Stimulated activated naive CD8-positive, alpha-beta T cell treated with anti-CD3 and anti-CD28 coated beads, Interleukin-15, amount 100 ng/mL, for 72 hours (primary cell): ENCODE results near the gene HLCS.
A peak's percentile ranks its signal among the peaks of the same experiment; 100 is the strongest.

ENCODE experiments used
- ATAC-seq: fragments of 150-1000 bp; cut with Tn5 transposase; 2 replicates; pipeline ENCODE4 v1.10.0; 2021; ENCODE audit warnings: mild to moderate bottlenecking, moderate library complexity
- DNase-seq, 2 donors: peaks; one replicate each; pipeline ENCODE4 v3.0.0; 2021 to 2022
- H3K27ac Mint-ChIP-seq, 2 donors: one replicate each; pipeline ENCODE4 v1.8.0; 2022; ENCODE audit warnings: mild to moderate bottlenecking in 2 of 2, mixed read lengths in 2 of 2, moderate library complexity in 2 of 2
- H3K27me3 Mint-ChIP-seq: one replicate; pipeline ENCODE4 v1.8.0; 2022; ENCODE audit warnings: mixed read lengths
- H3K4me1 Mint-ChIP-seq: one replicate; pipeline ENCODE4 v1.8.0; 2022; ENCODE audit warnings: mild to moderate bottlenecking, mixed read lengths
- H3K4me3 Mint-ChIP-seq, 2 donors: one replicate each; pipeline ENCODE4 v1.8.0; 2022; ENCODE audit warnings: mild to moderate bottlenecking in 2 of 2, mixed read lengths in 2 of 2, moderate library complexity in 1 of 2
- H3K9me3 Mint-ChIP-seq, 2 donors: one replicate each; pipeline ENCODE4 v1.8.0; 2022; ENCODE audit warnings: mixed read lengths in 2 of 2

Gene HLCS

DNA sequence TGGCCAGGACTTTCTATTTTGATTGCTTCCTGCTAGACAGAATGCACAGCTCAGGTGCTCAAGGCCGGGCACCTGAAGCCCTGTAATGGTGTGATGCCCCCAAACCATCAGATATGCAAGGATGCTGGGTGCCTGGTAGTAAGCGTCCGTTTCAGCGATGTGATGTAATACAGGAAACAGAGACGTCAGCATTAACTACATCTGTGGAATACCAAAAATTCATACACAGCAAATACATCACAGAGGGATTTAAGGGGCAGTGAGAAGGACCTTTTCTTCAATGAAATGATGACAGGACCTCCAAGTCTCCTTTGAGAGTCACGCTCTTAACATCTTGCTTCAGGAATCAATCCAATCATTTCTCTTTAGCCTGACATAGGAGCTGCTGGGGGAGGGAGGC is 203.2 kb downstream of the HLCS start:
- H3K9me3 Mint-ChIP-seq, result no peaks in the 10 kb centered on the region
- no peak overlapping the region for H3K4me3 Mint-ChIP-seq
- peaks cover 13% of the 10 kb centered on the region for H3K4me1 Mint-ChIP-seq
- ATAC-seq (no peak), DNase-seq (no peak)
- no peaks in the 10 kb centered on the region for H3K27me3 Mint-ChIP-seq
- no peak overlapping the region for H3K27ac Mint-ChIP-seq

DNA sequence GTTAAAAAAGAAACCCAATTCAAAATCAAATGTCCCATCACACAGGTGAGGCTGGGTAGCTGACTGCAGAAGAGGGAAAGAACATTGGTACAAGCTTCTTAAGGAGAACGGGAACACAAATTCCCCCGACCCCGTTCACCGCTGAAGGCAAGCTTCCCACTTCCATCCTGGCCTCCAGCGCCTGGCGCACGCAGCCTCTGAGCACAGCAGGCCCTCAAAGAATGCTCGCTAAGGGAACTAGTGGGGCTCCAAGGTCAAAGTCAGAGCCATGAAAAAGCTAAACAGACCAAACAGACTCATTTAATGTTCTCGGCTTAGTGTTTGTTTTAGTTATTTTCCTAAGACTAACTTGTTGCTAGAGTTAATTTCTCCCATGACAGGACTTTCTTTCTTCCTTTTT is 203.8 kb downstream of the HLCS start:
- no peaks in the 10 kb centered on the region for H3K9me3 Mint-ChIP-seq
- no peak for DNase-seq
- peak overlapping the region in 1 of 2 donors; percentile 37 for H3K27ac Mint-ChIP-seq
- no peak overlapping the region for H3K4me3 Mint-ChIP-seq
- no peaks in the 10 kb centered on the region for H3K27me3 Mint-ChIP-seq
- peaks cover 13% of the 10 kb centered on the region for H3K4me1 Mint-ChIP-seq
- ATAC-seq, result no peak

DNA sequence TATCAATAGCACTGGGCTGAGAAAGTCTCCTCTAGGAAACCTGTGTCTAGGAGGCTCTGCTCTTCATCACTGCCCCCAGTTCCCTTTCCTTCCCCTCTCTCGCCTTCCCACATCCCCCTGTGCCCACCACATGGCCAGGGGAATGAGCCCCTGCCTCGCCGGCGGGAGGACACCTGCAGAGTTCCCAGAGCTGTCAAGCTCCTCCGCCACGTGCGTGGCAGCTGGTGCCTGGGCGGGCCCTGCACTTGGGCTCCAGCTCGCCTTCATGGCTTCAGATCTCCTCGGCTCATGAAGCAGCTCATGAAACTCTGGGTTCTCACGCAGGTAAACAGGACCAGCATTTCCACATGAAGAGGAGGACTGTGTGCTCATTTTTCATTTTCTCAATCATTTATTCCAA is 204.8 kb downstream of the HLCS start:
- Mint-ChIP-seq H3K27ac (no peak overlapping the region), H3K4me1 (peaks cover 13% of the 10 kb centered on the region), H3K4me3 (no peak overlapping the region), H3K9me3 (no peaks in the 10 kb centered on the region), H3K27me3 (no peaks in the 10 kb centered on the region)
- ATAC-seq, result no peak
- no peak for DNase-seq

DNA sequence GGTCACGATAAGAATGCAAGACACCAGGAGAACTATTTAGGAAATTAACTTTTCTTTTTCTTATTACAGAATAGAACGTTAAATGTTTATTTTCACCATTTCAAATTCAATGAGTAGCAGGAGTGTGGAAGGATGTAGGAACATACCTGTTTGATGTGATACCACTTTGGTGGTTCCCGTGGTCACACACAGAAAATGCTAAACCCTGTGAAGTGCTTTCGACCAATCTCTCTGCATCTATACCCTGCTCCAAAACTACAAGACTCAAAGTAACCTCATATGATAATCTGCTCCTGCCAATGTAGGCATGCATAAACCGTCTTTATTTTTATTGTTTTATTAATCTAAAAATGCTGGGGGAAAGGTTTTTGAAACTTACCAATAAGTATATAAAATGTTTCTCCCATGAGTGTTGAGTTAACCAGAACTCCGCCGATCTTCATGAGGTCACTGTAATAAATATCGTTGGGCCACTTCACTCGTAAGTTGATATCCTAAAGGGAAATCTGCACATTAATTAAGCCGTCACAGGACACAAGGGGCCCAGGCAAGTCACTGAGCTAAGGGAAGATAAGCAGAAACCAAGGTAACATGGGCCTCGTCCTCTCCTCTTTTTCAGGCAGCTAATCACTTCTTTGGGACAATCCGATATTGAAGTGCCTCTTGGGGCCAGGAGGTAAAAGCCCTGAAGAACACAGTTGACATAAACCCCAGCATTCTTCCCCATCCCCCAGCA is 207.0 kb downstream of the HLCS start:
- no peak overlapping the region for H3K4me3 Mint-ChIP-seq
- peaks cover 13% of the 10 kb centered on the region for H3K4me1 Mint-ChIP-seq
- H3K9me3 Mint-ChIP-seq, result no peaks in the 10 kb centered on the region
- no peak overlapping the region for H3K27ac Mint-ChIP-seq
- no peak for ATAC-seq
- no peaks in the 10 kb centered on the region for H3K27me3 Mint-ChIP-seq
- DNase-seq, result no peak

DNA sequence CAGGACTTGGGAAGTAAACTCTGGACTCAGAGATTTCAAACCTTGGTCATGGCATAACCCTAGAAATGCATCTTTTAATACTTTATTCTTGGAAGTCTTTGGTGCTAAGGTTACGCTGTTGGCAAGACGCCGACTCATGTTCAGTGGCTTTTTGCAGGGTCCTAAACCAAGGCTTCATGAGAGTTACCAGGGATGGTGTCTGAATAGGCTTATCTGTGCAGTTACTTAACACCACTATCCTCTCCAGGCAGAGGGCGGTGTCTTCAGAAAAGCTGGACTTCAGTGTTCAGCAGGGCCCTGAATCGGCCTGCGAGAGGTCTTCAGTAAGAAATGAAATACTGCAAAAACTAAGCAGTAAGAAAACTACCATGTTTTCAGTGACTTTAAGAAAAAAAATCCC is 209.3 kb downstream of the HLCS start:
- Mint-ChIP-seq H3K9me3 (no peaks in the 10 kb centered on the region), H3K4me1 (peaks cover 12% of the 10 kb centered on the region)
- ATAC-seq, result no peak

DNA sequence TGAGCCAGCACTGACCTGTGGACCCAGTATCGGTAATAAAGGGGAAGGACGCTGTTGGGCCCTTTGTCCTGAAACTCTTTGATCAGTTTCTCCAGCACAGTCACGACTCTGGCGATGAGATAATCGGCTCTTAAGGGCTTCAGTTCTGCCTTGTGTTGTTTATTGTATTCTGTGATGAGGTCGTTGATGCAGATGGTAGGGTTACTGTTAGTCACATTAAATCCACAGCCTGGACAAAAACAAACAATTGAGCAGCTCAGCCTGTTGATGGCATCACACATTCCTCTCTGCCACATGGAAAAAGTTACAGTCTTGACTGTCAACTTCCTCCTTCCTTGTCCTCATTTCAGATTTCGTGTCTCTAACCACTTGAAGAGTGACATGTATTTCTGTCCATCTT is 209.9 kb downstream of the HLCS start:
- DNase-seq (no peak), ATAC-seq (no peak)
- Mint-ChIP-seq H3K27me3 (no peaks in the 10 kb centered on the region), H3K27ac (no peak overlapping the region), H3K4me1 (peaks cover 6% of the 10 kb centered on the region), H3K4me3 (no peak overlapping the region), H3K9me3 (no peaks in the 10 kb centered on the region)

More for the DNA sequence above, 209.3 kb downstream of the HLCS start:
- H3K4me3 Mint-ChIP-seq, result no peak overlapping the region
- no peak overlapping the region for H3K27ac Mint-ChIP-seq
- DNase-seq, result no peak
- H3K27me3 Mint-ChIP-seq, result no peaks in the 10 kb centered on the region

DNA sequence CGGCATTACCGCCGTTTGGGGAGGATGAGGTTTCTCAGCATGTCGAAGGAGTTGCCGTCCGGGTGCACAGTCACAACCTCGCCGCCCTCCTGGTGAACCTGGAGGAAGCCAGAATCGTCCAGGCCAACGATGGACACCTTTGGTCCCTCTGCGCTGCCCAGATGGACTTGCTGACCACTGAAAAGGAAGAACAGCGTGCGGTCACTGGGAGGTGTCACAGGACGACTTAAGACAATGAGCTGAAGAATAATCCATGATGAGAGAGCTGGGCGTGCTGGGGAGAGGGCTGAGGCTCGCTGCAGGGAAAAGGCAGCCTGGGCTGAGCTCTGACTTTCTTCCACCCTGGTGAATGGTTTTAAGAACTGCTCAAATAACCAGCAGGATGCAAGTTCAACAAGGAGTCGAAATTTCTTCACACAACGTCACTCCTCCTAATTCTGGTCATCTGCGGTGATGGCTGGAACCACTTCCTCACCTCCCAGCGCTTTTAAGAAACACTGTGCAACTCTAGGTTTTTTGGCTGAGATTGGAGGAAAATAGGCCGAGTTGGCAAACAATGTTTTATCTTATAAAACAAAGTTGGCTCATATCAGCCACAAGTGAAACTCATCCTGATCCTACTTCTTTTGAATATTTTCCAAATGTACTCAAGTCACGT is 212.1 kb downstream of the HLCS start:
- DNase-seq (no peak), ATAC-seq (no peak)
- H3K27me3 Mint-ChIP-seq, result peaks cover 3% of the 10 kb centered on the region
- H3K4me3 Mint-ChIP-seq, result no peak overlapping the region
- no peaks in the 10 kb centered on the region for H3K9me3 Mint-ChIP-seq
- H3K4me1 Mint-ChIP-seq, result peaks cover under 1% of the 10 kb centered on the region
- peak overlapping the region in 1 of 2 donors; percentile 34 for H3K27ac Mint-ChIP-seq

DNA sequence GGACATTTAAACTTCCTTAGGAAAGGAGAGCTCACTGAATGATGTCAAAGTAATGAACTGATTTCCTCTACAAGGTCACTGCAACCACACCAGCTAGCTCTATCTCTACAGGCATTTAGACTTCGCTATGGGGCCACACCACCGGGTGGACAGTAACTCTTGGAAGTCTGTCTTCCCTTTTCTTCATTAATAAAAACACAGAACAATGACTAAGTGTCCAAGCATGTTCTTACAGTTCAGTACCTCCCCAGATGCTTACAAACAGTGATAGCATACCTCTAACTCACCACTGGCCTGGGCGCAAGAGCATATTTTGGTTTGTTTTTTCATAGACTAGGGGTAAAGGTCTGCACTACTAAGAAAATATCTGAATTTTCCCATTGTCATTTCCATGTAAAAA is 212.9 kb downstream of the HLCS start:
- Mint-ChIP-seq H3K4me1 (peaks cover under 1% of the 10 kb centered on the region), H3K27me3 (peaks cover 12% of the 10 kb centered on the region), H3K27ac (peak overlapping the region in 1 of 2 donors; percentile 5), H3K9me3 (no peaks in the 10 kb centered on the region), H3K4me3 (no peak overlapping the region)
- ATAC-seq (no peak), DNase-seq (no peak)

DNA sequence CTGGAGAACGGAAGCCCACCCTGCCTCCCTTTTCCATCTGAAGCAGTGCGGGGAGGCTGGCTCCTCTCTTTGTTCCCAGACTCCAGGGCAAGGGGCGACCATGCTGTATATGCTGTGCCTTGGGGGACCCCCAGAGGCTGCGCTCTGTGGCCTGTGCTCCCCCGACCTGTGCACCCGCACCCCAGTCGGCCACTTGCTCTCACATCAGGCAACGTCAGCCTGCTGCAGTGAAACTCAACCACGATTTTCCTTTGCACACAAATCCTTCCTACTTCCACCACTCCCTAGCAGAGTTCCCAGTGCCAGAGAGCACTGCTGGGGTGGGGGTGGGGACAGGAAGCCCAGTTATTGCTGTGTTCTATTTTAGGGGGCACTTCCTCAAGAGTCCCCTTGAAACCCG is 215.1 kb downstream of the HLCS start:
- H3K4me1 Mint-ChIP-seq, result peaks cover 15% of the 10 kb centered on the region
- H3K27ac Mint-ChIP-seq, result no peak overlapping the region
- H3K27me3 Mint-ChIP-seq, result peaks cover 29% of the 10 kb centered on the region
- ATAC-seq (no peak), DNase-seq (no peak)
- no peak overlapping the region for H3K4me3 Mint-ChIP-seq
- H3K9me3 Mint-ChIP-seq, result no peaks in the 10 kb centered on the region

DNA sequence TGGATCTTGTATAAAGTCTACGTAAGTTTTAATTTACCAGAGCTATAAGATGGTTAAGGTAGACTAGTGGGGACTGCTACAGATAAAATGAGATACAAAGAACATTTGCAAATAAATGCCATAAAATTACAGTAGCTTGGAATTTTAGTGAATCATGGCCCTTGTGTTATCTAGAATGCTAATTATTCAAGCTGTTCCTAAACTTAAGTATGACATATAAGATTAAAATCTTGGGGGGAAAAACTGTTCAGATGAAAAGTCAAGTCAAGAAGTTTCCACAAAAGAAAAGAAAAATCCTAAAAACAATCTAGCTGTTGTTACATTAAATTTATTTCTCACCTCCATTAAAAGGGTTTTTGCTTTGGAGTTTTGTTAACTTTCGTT is 215.9 kb downstream of the HLCS start:
- H3K27ac Mint-ChIP-seq, result no peak overlapping the region
- peaks cover 17% of the 10 kb centered on the region for H3K4me1 Mint-ChIP-seq
- no peaks in the 10 kb centered on the region for H3K9me3 Mint-ChIP-seq
- H3K27me3 Mint-ChIP-seq, result peaks cover 37% of the 10 kb centered on the region
- H3K4me3 Mint-ChIP-seq, result no peak overlapping the region
- DNase-seq, result no peak
- no peak for ATAC-seq

DNA sequence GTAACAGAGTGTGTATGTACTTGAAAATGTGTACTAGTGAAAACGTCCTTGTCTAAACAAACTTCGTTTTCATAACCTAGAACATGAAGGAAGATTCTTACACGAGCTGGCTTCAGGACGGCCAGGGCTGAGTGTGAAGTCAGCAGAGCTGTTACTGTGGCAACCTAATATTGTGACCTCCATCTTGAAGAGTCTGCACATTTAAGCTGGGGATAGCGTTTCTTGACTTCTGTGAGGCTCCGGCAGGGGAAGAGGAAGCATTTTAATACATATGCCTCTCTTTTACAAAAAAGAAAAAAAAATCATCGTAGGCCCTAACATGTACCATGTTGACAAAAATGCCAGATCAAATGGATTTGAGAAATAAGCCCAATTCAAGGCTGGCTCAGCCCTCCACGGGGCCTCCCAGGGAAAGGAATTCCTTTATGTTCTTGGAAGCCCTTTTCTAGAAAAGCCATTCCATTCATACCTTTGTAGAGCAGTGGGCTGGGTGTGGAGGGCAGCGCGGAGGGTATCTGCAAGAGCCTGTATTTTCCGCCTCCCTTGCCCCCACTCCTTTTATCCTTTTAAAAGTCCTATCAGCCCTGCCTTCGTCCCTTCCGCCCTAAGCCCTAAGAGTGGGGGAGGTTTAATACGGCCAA is 216.4 kb downstream of the HLCS start:
- Mint-ChIP-seq H3K4me1 (peaks cover 17% of the 10 kb centered on the region), H3K4me3 (no peak overlapping the region), H3K27me3 (peaks cover 42% of the 10 kb centered on the region), H3K27ac (no peak overlapping the region), H3K9me3 (no peaks in the 10 kb centered on the region)
- no peak for ATAC-seq
- no peak for DNase-seq

DNA sequence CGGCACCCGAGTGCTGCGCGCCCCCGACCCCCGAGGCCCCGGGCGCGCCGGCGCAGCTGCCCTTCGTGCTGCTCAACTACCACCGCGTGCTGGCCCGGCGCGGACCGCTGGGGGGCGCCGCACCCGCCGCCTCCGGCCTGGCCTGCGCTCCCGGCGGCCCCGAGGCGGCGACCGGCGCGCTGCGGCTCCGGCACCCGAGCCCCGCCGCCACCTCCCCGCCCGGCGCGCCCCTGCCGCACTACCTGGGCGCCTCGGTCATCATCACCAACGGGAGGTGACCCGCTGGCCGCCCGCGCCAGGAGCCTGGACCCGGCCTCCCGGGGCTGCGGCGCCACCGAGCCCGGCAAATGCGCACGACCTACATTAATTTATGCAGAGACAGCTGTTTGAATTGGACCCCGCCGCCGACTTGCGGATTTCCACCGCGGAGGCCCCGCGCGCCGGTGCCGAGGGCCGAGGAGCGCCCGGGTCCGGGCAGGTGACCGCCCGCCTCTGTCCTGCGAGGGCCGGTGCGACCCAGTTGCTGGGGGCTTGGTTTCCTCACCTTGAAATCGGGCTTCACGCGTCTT is 218.6 kb downstream of the HLCS start:
- peak overlapping the region; percentile 64 to 78 for H3K4me3 Mint-ChIP-seq
- peak; percentile 42 to 56 for DNase-seq

DNA sequence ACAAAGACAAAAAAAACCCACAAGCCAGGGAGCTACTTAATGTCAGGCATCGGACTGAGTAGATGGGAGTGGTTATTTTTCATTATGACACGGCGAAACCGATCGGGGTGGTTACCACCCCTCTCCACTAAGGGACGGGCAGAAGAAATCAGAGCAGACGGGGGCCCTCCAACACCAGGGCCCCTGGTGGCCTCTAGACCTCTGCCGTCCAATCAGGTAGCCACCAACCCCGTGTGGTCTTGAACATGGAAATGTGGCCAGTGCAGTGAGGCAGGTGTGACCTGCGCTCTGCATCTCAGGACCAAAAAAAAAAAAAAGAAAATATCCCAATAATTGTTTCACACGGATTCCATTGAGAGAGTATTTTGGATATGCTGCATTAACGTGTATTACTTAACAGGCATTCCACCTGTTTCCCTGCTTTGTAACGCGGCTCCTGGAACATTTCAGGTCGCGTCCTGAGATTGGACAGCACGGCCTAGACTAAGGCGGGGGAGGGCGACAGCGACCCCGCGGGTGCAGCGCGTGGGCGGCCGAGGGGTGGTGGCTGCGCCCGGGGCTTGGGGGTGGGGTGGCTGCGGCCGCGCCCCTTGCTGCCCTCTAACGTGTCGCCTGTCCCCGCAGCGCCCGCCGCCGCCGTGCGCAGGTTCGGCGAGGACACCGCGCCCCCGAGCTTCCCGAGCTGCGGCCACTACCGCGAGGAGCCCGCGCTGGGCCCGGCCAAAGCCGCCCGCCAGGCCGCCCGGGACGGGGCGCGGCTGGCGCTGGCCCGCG is 219.2 kb downstream of the HLCS start:
- peaks cover 17% of the 10 kb centered on the region for H3K4me1 Mint-ChIP-seq
- H3K27ac Mint-ChIP-seq, result no peak overlapping the region
- ATAC-seq, result peak; percentile 52

More for the DNA sequence above, 218.6 kb downstream of the HLCS start:
- Mint-ChIP-seq H3K27ac (no peak overlapping the region), H3K27me3 (peaks cover 63% of the 10 kb centered on the region), H3K4me1 (peaks cover 17% of the 10 kb centered on the region), H3K9me3 (no peaks in the 10 kb centered on the region)
- peak; percentile 86 for ATAC-seq

DNA sequence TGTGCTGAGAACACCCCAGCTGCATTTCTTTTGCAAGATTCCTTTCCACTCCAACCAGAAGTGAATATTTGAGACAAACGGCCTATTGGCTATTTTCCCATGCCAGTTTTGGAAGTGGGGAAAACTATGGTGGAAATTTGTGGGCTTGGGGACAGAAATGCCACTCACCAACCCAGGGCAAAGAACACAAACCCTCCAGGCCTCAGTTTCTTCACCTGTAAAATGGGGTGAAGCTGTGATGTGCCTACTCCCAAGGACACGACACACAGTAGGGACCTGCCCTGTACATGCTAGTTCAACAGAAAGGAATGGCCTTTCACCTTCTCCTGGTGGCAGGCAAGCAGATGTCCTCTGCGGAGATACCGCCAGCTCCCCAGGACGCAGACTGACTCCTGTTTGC is 221.0 kb downstream of the HLCS start:
- DNase-seq (no peak), ATAC-seq (no peak)
- peaks cover 17% of the 10 kb centered on the region for H3K4me1 Mint-ChIP-seq
- no peak overlapping the region for H3K27ac Mint-ChIP-seq
- no peak overlapping the region for H3K4me3 Mint-ChIP-seq
- no peaks in the 10 kb centered on the region for H3K9me3 Mint-ChIP-seq
- peaks cover 66% of the 10 kb centered on the region for H3K27me3 Mint-ChIP-seq

More for the DNA sequence above, 219.2 kb downstream of the HLCS start:
- DNase-seq, result peak in 1 of 2 donors; percentile 11
- Mint-ChIP-seq H3K27me3 (peaks cover 66% of the 10 kb centered on the region), H3K9me3 (no peaks in the 10 kb centered on the region), H3K4me3 (peak overlapping the region; percentile 59 to 79)

DNA sequence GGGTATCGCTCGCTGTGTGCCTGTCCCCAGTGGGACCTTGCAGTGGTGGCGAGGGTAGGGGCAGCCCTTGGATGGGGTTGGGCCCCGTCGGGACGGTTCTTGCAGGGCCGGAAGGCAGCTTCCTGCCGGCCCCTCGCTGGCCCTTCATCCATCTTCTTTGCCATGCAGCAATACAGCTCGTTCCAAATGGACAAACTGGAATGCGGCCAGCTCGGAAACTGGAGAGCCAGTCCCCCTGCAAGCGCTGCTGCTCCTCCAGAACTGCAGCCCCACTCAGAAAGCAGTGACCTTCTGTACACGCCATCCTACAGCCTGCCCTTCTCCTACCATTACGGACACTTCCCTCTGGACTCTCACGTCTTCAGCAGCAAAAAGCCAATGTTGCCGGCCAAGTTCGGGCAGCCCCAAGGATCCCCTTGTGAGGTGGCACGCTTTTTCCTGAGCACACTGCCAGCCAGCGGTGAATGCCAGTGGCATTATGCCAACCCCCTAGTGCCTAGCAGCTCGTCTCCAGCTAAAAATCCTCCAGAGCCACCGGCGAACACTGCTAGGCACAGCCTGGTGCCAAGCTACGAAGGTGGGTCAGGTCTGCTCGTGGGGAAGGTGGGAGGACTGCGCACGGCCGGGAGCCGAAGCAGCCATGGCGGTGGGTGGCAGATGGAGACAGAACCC is 221.8 kb downstream of the HLCS start:
- H3K27me3 Mint-ChIP-seq, result peaks cover 70% of the 10 kb centered on the region
- peaks cover 17% of the 10 kb centered on the region for H3K4me1 Mint-ChIP-seq
- no peaks in the 10 kb centered on the region for H3K9me3 Mint-ChIP-seq
- no peak overlapping the region for H3K27ac Mint-ChIP-seq
- H3K4me3 Mint-ChIP-seq, result no peak overlapping the region
- ATAC-seq (no peak), DNase-seq (no peak)
